ENCODE measurements around the gene ARL2.

Gene ARL2

DNA sequence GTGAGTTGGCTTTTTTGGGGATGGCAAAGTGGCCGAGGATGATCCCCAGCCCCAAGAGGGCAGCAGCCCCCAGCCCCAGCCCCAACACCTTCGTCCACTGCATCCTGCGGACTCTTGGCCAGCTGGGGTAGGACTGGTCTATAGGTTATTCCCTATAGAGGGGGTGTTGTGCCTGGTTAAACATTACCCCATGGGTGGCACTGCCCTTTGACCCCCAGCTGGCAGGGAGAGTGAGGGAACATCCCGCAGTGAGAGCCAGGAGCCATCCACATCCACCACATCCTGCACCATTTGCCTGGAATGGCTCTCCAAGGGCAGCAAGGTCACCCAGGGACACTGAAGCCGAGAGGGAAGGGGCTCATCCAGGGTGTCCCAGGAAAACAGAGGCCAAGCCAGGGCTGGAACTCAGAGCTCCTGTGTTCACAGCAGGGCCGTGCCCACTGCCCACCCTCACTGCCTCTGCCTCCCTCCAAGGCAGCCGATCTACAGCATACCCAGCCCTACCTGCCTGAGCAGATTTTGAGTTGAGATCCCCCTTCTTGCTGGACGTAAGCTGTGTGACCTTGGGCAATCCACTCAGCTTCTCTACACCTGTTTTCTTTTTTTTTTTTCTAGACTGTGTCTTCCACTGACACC is 44.6 kb downstream of the ARL2 start, which contains the start of gene NAALADL1:
TSS of gene NAALADL1 (minus strand) at position 135 of the 636 bp plus-strand sequence. CDS start at position 103, 32 bp downstream.
- Histone ChIP-seq H3K9me3 (ENCODE audit: severe bottlenecking) (no peaks in the 10 kb centered on the region), H3K27ac (no peak within 1 kb of the TSS), H3K4me3 (ENCODE audit: low read depth, low read length) (no peak within 1 kb of the TSS), H3K36me3 (no peaks in the 10 kb centered on the region), H3K27me3 (ENCODE audit: insufficient read depth, low read depth, severe bottlenecking) (no peaks in the 10 kb centered on the region)
- TF ChIP-seq, protein P1, sequence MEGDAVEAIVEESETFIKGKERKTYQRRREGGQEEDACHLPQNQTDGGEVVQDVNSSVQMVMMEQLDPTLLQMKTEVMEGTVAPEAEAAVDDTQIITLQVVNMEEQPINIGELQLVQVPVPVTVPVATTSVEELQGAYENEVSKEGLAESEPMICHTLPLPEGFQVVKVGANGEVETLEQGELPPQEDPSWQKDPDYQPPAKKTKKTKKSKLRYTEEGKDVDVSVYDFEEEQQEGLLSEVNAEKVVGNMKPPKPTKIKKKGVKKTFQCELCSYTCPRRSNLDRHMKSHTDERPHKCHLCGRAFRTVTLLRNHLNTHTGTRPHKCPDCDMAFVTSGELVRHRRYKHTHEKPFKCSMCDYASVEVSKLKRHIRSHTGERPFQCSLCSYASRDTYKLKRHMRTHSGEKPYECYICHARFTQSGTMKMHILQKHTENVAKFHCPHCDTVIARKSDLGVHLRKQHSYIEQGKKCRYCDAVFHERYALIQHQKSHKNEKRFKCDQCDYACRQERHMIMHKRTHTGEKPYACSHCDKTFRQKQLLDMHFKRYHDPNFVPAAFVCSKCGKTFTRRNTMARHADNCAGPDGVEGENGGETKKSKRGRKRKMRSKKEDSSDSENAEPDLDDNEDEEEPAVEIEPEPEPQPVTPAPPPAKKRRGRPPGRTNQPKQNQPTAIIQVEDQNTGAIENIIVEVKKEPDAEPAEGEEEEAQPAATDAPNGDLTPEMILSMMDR (IDR thresholded peaks at IDR 0.05; ENCODE audit: low read depth, low read length) = no peak
- DNase-seq = no peak

- H3K27me3 ChIP-seq (ENCODE audit: insufficient read depth, low read depth, severe bottlenecking) = no peaks in the 10 kb centered on the region
- TF ChIP-seq, protein P1 (IDR thresholded peaks at IDR 0.05; ENCODE audit: low read depth, low read length) = no peak
- H3K27ac ChIP-seq = no peak overlapping the region
- no peaks in the 10 kb centered on the region for H3K36me3 ChIP-seq
- no peak for DNase-seq
- H3K9me3 ChIP-seq (ENCODE audit: severe bottlenecking) = no peaks in the 10 kb centered on the region
- no peak overlapping the region for H3K4me3 ChIP-seq (ENCODE audit: low read depth, low read length)
Measured at GRCh38 chr11:65059523-65059922, 45.6 kb downstream of the ARL2 start.

- no peak for DNase-seq
- Histone ChIP-seq H3K9me3 (ENCODE audit: severe bottlenecking) (no peaks in the 10 kb centered on the region), H3K27me3 (ENCODE audit: insufficient read depth, low read depth, severe bottlenecking) (no peaks in the 10 kb centered on the region), H3K4me3 (ENCODE audit: low read depth, low read length) (no peak overlapping the region), H3K36me3 (no peaks in the 10 kb centered on the region), H3K27ac (no peak overlapping the region)
- TF ChIP-seq, protein P1 (IDR thresholded peaks at IDR 0.05; ENCODE audit: low read depth, low read length) = no peak
Measured at GRCh38 chr11:65059959-65060824, 46.2 kb downstream of the ARL2 start.

- H3K9me3 ChIP-seq (ENCODE audit: severe bottlenecking) = no peaks in the 10 kb centered on the region
- H3K4me3 ChIP-seq (ENCODE audit: low read depth, low read length) = no peak overlapping the region
- TF ChIP-seq, protein P1 (IDR thresholded peaks at IDR 0.05; ENCODE audit: low read depth, low read length) = 0 out of 2 replicates have a peak, but pooled peaks have one; percentile 24
- no peak overlapping the region for H3K27ac ChIP-seq
- no peaks in the 10 kb centered on the region for H3K36me3 ChIP-seq
- DNase-seq = no peak
- H3K27me3 ChIP-seq (ENCODE audit: insufficient read depth, low read depth, severe bottlenecking) = no peaks in the 10 kb centered on the region
Measured at GRCh38 chr11:65060913-65061408, 47.0 kb downstream of the ARL2 start.

DNA sequence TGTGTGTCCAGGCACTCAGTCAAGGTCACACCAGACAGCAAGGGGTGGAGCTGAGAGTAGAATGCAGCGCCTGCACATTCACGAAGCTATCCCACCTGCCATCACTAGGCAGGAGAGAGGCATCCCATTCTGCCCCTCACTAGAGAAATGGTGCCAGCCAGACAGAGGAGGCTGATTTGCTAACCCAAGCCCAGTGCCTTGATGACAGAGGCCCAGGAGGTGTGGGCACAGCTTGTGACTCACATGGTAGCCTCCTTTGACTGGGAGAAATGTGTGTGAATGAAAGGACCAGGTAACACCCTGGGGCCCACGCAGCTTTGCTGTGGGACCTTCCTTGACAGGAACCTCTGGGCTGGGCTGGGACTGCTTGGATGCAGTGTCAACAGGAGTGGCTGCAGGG is 49.6 kb downstream of the ARL2 start:
- H3K27me3 ChIP-seq (ENCODE audit: insufficient read depth, low read depth, severe bottlenecking) = no peaks in the 10 kb centered on the region
- no peaks in the 10 kb centered on the region for H3K36me3 ChIP-seq
- no peak overlapping the region for H3K4me3 ChIP-seq (ENCODE audit: low read depth, low read length)
- TF ChIP-seq, protein P1 (IDR thresholded peaks at IDR 0.05; ENCODE audit: low read depth, low read length) = no peak
- no peak for DNase-seq
- no peaks in the 10 kb centered on the region for H3K9me3 ChIP-seq (ENCODE audit: severe bottlenecking)
- H3K27ac ChIP-seq = no peak overlapping the region

Data from WERI-Rb-1 (cell line).